GM12872 (cell line): Measurements from ENCODE around the gene BMERB1.

Experiments
- CTCF ChIP-seq: IDR thresholded peaks from 3 replicates; pipeline ENCODE4 v1.5.1; 2011; ENCODE audit warnings: low read depth, mild to moderate bottlenecking, low read length, moderate library complexity; ENCODE audit not compliant: insufficient read depth

The BMERB1 gene

DNA sequence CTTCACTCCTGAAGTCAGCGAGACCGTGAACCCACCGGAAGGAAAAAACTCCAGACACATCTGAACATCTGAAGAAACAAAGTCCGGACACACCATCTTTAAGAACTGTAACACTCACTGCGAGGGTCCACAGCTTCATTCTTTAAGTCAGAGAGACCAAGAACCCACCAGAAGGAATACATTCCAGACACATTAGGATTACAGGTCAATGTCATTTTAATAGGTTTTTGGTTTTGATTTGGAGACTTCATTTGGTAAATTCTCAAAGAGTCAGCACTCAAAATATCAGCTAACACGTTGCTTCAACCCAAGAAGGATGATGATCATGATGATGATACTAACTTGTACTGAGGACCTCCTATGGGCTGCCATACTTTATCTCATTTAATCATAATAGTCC is 7.6 kb upstream of the BMERB1 start:
- TF ChIP-seq CTCF, result no peak

- peak; percentile 59 for TF ChIP-seq CTCF
These were observed 6.6 kb upstream of the BMERB1 start for GRCh38 chr16:15427648-15428239.

- TF ChIP-seq CTCF, result no peak
These were observed 336 bp upstream of the BMERB1 start for GRCh38 chr16:15434079-15434424.

DNA sequence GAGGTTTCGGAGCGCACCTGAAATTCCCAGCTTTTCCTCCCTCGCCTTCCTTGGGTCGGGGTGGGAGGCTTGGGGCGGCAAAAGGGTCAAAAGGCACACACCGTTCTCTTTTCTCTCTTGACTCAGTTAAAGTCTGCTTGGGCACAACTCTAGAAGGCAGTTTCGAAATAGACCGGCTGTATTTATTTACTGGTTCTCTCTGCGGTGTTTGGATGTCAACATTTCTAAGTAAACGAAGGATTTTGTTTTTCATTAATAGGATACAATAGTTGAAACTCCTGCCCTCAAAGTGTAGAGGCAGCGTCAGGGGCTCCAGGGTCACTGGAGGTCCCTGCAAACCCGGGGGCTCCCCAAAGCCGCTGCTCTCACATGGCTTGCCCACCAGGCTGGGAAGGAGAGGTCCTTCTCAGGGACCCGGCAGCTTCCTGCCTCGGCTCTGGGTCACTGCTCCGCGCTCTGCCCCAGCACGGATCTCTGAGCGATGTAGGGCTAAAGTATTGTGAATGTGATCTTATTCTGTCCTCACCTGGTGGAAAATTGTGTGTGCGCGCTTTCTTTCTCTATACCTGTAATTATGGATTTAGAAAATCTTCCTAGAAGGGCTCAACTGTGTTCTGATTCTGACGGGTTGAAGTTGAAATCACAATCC is 952 bp downstream of the BMERB1 start:
- TF ChIP-seq CTCF, result no peak

DNA sequence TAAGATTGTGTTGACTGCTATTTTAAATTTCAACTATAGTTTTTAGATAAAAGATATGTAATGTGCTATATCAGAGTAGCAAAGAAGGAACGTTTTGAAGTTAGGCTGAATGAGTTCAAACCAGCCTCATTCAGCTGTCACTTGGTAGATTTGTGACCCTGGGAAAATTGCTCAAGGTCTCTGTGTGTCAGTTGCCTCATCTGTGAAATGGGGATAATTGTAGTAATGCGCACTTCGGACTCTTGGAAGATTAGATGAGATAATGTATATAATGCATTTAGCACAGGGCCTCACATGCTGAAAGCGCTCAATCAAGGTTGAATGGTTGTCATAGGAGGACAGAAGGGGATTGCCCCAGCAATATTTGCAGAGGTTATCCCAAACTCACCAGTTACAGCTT is 4.7 kb downstream of the BMERB1 start:
- TF ChIP-seq CTCF, result no peak

DNA sequence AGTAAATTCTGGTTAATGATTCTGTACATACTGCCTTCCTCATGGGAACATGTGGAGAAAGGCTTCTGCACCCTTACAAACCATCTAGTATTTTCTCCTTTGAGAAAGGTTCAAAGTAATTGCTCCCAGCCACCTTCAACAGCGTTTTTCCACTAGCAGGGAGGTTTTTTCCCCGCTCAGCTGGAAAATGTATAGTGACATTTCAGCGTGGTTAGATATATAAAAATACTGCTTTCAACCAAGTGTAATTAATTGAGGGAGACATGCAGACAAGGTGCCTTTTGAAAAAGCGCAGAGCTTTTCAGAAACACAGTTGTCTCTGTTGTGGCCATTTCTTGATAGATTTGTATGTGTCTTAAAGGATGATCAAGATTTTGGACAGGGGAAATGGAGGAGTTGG is 5.1 kb downstream of the BMERB1 start:
- TF ChIP-seq CTCF, result no peak

GRCh38 chr16:15440852-15441251 is 6.5 kb downstream of the BMERB1 start:
- TF ChIP-seq CTCF, result no peak
